ENCODE data around the gene SLC27A4. TPM values are rescaled to one million over a fixed set of nuclear protein-coding genes. Genes with fewer than 3 reads are reported as not detected.

SLC27A4 gene
- total RNA-seq, 1 experiment from 2014 or later = 17.0 TPM

GRCh38 chr9:128383007-128383753, 42.9 kb downstream of the SLC27A4 start:
- H3K4me2 ChIP-seq (ENCODE audit: insufficient read depth, insufficient read length, low read length) = peak overlapping the region; percentile 46
- TF ChIP-seq CTCF (conservative IDR thresholded peaks at IDR 0.05) = no peak
- H3K9me3 ChIP-seq (ENCODE audit: control insufficient read depth, low read depth, low read length) = no peaks in the 10 kb centered on the region
- H3K23me2 ChIP-seq (ENCODE audit: insufficient read length, low read depth, low read length, poor library complexity, severe bottlenecking) = no peaks in the 10 kb centered on the region
- peaks cover 24% of the 10 kb centered on the region for H3K4me1 ChIP-seq (ENCODE audit: insufficient read depth, low read length)
- peak overlapping the region; percentile 34 to 74 for H3K4me3 Mint-ChIP-seq
- no peak overlapping the region for H2AFZ ChIP-seq (ENCODE audit: low read length)
- H2BK5ac ChIP-seq (ENCODE audit: insufficient read length, low read length) = no peak overlapping the region
- no peak overlapping the region for H3K23ac ChIP-seq (ENCODE audit: insufficient read length, low read depth, low read length)
- no peaks in the 10 kb centered on the region for H3K79me1 ChIP-seq (ENCODE audit: insufficient read depth, low read depth, low read length, poor library complexity, severe bottlenecking)
- peaks cover 17 to 44% (median 43%) of the 10 kb centered on the region in 3 experiments for H3K36me3 Mint-ChIP-seq (ENCODE audit: insufficient read depth in 1 of 3, low read depth in 3 of 3)
- no peak overlapping the region for H4K91ac ChIP-seq (ENCODE audit: insufficient read length, low read depth, low read length)
- H3K14ac ChIP-seq (ENCODE audit: insufficient read depth, low read length) = no peak overlapping the region
- no peak overlapping the region for H4K5ac ChIP-seq (ENCODE audit: insufficient read length, low read depth, low read length)
- no peak overlapping the region for H2AK5ac ChIP-seq (ENCODE audit: insufficient read length, low read length)
- H3T11ph ChIP-seq (ENCODE audit: low read length) = no peak overlapping the region
- H3K79me2 ChIP-seq (ENCODE audit: insufficient read depth, low read length) = no peaks in the 10 kb centered on the region
- peaks cover 47 to 53% of the 10 kb centered on the region in 2 experiments for H3K4me1 Mint-ChIP-seq
- H4K8ac ChIP-seq (replicated peaks; ENCODE audit: insufficient read length, low read depth, low read length) = no peak overlapping the region
- H3K9me3 Mint-ChIP-seq = no peaks in the 10 kb centered on the region
- no peak overlapping the region for H2BK20ac ChIP-seq (ENCODE audit: low read depth, low read length, poor library complexity, severe bottlenecking)
- H3K27me3 Mint-ChIP-seq (ENCODE audit: low read depth) = peaks cover 90% of the 10 kb centered on the region
- peak overlapping the region in 2 of 3 experiments; percentile 70 to 90; a peak in 4 of 7 replicates for H3K27ac Mint-ChIP-seq
- no peaks in the 10 kb centered on the region for H4K20me1 ChIP-seq (ENCODE audit: control insufficient read depth, insufficient read depth, insufficient read length)
- H3K27ac ChIP-seq (ENCODE audit: insufficient read length, low read depth, low read length) = no peak overlapping the region
- H3K4ac ChIP-seq (ENCODE audit: low read depth, low read length) = no peak overlapping the region
- peaks cover 22% of the 10 kb centered on the region for H3K27me3 ChIP-seq (ENCODE audit: insufficient read depth, low read length)
- H3K9ac ChIP-seq (ENCODE audit: extremely low read depth, insufficient read length, low read length) = no peak overlapping the region
- no CpG with 5 or more reads among the region's 9 CpGs for WGBS (ENCODE audit: extremely low coverage, insufficient read length, low lambda C conversion rate)
- no peak overlapping the region for H2BK12ac ChIP-seq (ENCODE audit: insufficient read length, low read depth, low read length)
- no peak overlapping the region for H3K18ac ChIP-seq (ENCODE audit: insufficient read length, low read depth, low read length)
- DNase-seq = peak; percentile 93
- no peak overlapping the region for H2BK15ac ChIP-seq (ENCODE audit: low read depth, low read length)
- H2BK120ac ChIP-seq (ENCODE audit: low read depth, low read length, poor library complexity, severe bottlenecking) = no peak overlapping the region
- H3K56ac ChIP-seq (ENCODE audit: insufficient read length, low read depth, low read length) = no peak overlapping the region

Data from H9 (cell line).